Measurements from ENCODE around the gene EFNA3.
"Not testable (repeated sequence)": the region's sequence is repeated elsewhere in the genome, so short reads cannot be mapped to it uniquely, and the experiment has no call there.

The EFNA3 gene

DNA sequence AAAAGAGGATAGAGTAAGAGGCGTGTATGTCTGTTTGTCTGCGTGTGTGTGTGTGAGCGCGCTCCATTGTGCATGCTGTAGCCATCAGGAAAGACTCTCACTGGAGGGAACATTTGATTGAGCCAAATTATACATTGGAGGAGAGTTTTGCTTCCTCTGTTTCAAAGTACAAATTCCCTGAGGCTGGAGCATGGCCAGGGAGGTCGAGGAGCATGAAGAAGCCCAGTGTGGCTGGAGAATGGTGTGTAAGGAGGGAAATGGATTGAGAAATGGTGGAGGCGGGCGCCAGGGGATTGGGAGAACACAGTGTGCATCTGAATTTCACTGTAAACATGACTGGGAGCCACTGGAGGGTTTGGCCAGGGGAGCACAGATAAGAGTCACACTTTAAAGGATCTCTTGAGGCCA is 27.0 kb downstream of the EFNA3 start:
- no peak overlapping the region for H3K9ac ChIP-seq (ENCODE audit: low read depth, low read length)
- no peak overlapping the region for H3K27ac ChIP-seq (ENCODE audit: low read depth, low read length)
- H3K36me3 ChIP-seq (ENCODE audit: control insufficient read depth, insufficient read depth, low read length), result no peaks in the 10 kb centered on the region
- H3K4me3 ChIP-seq (ENCODE audit: low read depth, low read length), result no peak overlapping the region
- no peaks in the 10 kb centered on the region for H3K4me1 ChIP-seq (ENCODE audit: control insufficient read depth, insufficient read depth, low read length)
- no peaks in the 10 kb centered on the region for H3K27me3 ChIP-seq (ENCODE audit: control insufficient read depth, insufficient read depth, low read length)
- H3K9me3 ChIP-seq (ENCODE audit: control insufficient read depth, insufficient read depth, low read length), result no peaks in the 10 kb centered on the region

DNA sequence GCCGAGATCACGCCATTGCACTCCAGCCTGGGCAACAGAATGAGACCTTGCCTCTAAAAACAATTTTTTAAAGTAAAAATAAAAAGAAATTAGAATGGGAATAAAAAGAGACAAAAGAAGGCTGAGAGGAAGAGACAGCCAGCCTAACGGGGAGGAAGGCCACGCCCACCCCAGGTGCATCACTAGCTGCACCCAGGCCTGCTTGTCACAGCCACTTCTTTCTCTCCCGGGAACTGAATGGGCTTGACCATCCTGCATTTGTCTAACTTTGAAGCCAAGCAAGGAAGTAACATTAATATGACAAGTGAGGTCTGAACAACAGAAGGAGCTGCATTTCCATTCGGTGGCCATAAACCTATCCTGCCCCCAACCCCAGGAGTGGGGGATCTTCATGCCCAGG is 28.2 kb downstream of the EFNA3 start:
- Histone ChIP-seq H3K9me3 (ENCODE audit: control insufficient read depth, insufficient read depth, low read length) (no peaks in the 10 kb centered on the region), H3K9ac (ENCODE audit: low read depth, low read length) (no peak overlapping the region), H3K27me3 (ENCODE audit: control insufficient read depth, insufficient read depth, low read length) (no peaks in the 10 kb centered on the region), H3K4me3 (ENCODE audit: low read depth, low read length) (no peak overlapping the region), H3K27ac (ENCODE audit: low read depth, low read length) (no peak overlapping the region), H3K36me3 (ENCODE audit: control insufficient read depth, insufficient read depth, low read length) (no peaks in the 10 kb centered on the region), H3K4me1 (ENCODE audit: control insufficient read depth, insufficient read depth, low read length) (no peaks in the 10 kb centered on the region)

DNA sequence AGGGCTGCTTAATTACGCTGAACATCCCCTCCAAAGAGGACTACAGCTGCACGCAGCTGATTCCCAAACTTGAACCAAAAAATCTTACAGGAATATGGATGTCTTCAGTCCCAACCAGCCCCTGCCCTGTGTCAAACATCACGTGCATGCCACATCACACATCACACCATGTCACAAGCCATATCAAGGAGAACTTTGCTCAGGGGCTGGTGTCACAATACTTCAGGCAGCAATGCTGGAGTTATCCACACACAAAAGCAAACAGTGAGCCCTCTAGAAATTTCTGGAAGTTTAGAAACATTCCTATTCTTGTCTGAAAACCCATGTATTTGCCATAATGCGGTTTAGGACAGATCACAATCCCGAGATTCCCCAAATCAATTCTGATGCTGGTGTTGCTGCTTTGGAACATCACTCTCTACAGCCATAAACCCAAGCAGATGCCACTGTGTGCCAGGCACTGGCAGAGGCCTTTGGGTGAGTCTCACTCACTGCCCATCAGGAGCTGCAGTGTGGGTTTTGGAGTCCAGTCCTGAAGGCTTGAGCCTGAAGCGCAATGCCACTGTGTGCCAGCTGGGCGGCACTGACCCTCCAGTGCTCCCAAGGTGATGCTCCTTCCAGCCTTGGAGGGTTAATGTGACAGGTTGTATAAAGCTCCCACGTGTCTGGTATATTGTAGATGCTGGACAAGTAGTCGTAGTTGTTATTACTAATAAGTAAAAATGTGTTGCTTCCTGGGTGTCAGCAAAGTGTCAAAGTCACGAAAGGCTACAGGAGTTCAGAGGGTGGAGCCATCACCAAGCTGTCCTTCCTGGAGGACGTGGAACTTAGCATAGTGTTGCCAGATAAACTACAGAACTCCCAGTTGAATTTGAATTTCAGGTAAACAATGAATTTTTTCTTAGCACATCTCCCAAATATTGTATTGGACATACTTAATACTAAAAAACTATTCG is 28.9 kb downstream of the EFNA3 start:
- H3K9ac ChIP-seq (ENCODE audit: low read depth, low read length), result no peak overlapping the region

DNA sequence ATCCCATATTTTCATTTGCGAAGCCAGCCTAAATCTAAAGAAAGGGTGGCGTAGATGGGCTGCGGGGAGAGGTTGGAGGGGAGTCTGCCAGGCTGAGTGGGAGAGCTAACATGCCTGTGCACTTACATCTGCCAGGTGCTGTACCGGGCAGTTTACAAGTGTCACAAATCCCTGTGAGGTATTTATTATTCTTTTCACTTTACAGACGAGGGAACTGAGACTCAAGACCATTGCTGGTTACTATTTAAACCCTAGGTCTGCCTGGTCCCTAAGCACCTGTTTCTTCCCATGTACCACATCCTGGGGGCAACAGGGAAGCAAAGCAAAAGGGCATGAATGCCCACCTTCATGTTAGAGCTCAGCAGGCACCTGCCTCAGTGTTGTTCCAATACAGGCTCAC is 29.7 kb downstream of the EFNA3 start:
- no peaks in the 10 kb centered on the region for H3K4me1 ChIP-seq (ENCODE audit: control insufficient read depth, insufficient read depth, low read length)
- H3K27me3 ChIP-seq (ENCODE audit: control insufficient read depth, insufficient read depth, low read length), result no peaks in the 10 kb centered on the region

More for the DNA sequence above, 28.9 kb downstream of the EFNA3 start:
- Histone ChIP-seq H3K27ac (ENCODE audit: low read depth, low read length) (no peak overlapping the region), H3K4me1 (ENCODE audit: control insufficient read depth, insufficient read depth, low read length) (no peaks in the 10 kb centered on the region), H3K9me3 (ENCODE audit: control insufficient read depth, insufficient read depth, low read length) (no peaks in the 10 kb centered on the region), H3K27me3 (ENCODE audit: control insufficient read depth, insufficient read depth, low read length) (no peaks in the 10 kb centered on the region), H3K36me3 (ENCODE audit: control insufficient read depth, insufficient read depth, low read length) (no peaks in the 10 kb centered on the region), H3K4me3 (ENCODE audit: low read depth, low read length) (no peak overlapping the region)

DNA sequence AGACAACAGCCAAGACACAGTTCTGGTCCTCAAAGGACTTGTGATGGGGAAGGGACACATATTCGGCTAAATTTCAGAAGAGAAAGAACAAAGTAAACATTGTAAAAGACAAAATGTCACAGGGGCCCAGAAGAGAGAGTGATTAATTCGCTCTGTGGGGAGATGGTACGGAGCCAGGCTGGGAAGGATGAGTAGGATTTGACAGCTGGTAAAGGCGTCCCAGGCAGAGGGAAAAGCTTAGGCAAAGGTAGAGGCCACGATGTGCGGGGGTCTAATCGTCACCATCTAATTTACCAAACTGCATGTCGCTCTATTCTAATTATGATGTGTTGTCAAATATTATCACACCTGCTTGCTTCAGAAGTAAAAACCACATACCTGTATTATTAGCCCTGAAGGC is 31.7 kb downstream of the EFNA3 start:
- Histone ChIP-seq H3K9me3 (ENCODE audit: control insufficient read depth, insufficient read depth, low read length) (no peaks in the 10 kb centered on the region), H3K27ac (ENCODE audit: low read depth, low read length) (no peak overlapping the region), H3K36me3 (ENCODE audit: control insufficient read depth, insufficient read depth, low read length) (no peaks in the 10 kb centered on the region), H3K27me3 (ENCODE audit: control insufficient read depth, insufficient read depth, low read length) (no peaks in the 10 kb centered on the region), H3K9ac (ENCODE audit: low read depth, low read length) (no peak overlapping the region), H3K4me3 (ENCODE audit: low read depth, low read length) (no peak overlapping the region), H3K4me1 (ENCODE audit: control insufficient read depth, insufficient read depth, low read length) (no peaks in the 10 kb centered on the region)

More for the DNA sequence above, 29.7 kb downstream of the EFNA3 start:
- no peaks in the 10 kb centered on the region for H3K9me3 ChIP-seq (ENCODE audit: control insufficient read depth, insufficient read depth, low read length)
- H3K4me3 ChIP-seq (ENCODE audit: low read depth, low read length), result no peak overlapping the region
- H3K9ac ChIP-seq (ENCODE audit: low read depth, low read length), result no peak overlapping the region
- no peaks in the 10 kb centered on the region for H3K36me3 ChIP-seq (ENCODE audit: control insufficient read depth, insufficient read depth, low read length)
- no peak overlapping the region for H3K27ac ChIP-seq (ENCODE audit: low read depth, low read length)

DNA sequence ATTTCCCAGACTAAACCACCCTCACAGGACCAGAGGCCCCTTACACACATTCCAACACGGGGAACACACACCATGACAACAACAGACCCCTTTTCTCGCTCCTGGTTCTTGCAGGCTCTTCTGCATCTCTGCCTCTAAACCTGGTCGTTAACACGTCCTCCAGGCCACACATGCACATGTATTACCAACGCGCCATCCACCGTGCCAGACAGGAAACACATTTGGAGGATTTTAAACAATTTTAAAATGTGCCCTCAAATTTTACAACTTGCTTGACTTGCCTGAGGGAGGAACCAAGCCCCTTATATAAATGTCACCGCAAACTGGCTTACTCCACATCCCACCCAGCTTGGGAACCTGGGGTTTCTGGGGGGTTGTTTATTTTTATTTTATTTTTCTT is 32.2 kb downstream of the EFNA3 start:
- Histone ChIP-seq H3K4me1 (ENCODE audit: control insufficient read depth, insufficient read depth, low read length) (no peaks in the 10 kb centered on the region), H3K36me3 (ENCODE audit: control insufficient read depth, insufficient read depth, low read length) (no peaks in the 10 kb centered on the region), H3K27me3 (ENCODE audit: control insufficient read depth, insufficient read depth, low read length) (no peaks in the 10 kb centered on the region), H3K27ac (ENCODE audit: low read depth, low read length) (no peak overlapping the region), H3K9me3 (ENCODE audit: control insufficient read depth, insufficient read depth, low read length) (no peaks in the 10 kb centered on the region), H3K4me3 (ENCODE audit: low read depth, low read length) (no peak overlapping the region), H3K9ac (ENCODE audit: low read depth, low read length) (no peak overlapping the region)

DNA sequence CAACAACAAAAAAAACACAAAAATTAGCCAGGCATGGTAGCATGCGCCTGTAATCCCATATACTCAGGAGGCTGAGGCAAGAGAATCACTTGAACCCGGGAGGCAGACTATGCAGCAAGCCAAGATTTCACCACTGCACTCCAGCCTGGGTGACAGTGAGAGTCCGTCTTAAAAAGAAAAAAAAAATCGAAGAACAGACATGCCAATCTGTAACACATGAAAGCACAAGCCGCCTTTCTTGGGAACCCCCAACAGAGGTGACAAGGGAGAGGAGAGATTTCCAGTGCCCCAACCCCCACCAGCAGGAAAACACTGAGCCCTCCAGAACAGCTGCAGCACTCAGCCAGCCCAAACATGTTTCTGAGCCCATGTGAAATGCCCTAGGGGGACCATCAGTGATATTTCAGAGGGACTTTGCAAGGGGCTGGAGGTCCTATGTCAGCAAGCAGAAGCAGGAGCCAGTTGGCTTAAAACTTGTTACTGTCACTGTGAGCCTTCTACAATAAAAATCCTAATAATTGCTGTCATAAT is 34.9 kb downstream of the EFNA3 start:
- H3K27me3 ChIP-seq (ENCODE audit: control insufficient read depth, insufficient read depth, low read length), result no peaks in the 10 kb centered on the region
- H3K4me1 ChIP-seq (ENCODE audit: control insufficient read depth, insufficient read depth, low read length), result no peaks in the 10 kb centered on the region
- H3K27ac ChIP-seq (ENCODE audit: low read depth, low read length), result no peak overlapping the region
- no peak overlapping the region for H3K9ac ChIP-seq (ENCODE audit: low read depth, low read length)
- H3K36me3 ChIP-seq (ENCODE audit: control insufficient read depth, insufficient read depth, low read length), result no peaks in the 10 kb centered on the region
- no peaks in the 10 kb centered on the region for H3K9me3 ChIP-seq (ENCODE audit: control insufficient read depth, insufficient read depth, low read length)
- no peak overlapping the region for H3K4me3 ChIP-seq (ENCODE audit: low read depth, low read length)

DNA sequence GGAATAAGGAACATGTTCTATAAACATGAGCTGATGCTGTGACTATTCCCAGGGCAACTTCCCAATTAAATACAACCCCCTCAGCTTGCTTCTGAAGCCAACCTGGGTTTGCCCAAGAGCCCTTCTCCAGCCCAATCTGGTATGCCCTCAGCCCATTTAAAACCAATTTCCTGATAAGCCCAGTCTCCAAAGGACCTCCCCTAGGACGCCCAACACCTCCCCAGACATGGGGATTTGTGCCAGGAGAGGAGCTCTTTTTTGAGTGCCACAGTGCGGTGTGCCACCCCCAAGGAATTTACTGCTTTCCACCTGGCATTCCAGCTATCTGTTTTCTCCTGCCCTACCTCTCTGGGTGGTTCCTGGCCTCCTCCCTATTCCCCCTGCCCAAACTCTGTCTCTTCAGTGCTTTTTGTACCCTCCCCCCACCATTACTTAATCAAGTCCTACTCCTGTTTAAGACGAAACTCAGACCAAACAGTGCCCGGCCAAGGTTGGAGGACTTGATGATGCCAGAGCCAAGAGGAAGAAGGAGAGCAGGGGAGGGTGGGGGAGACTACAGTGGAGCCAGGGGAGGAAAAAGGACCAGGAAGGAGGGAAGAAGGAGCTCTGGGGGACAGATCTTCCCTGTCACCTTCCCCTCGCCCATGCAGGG is 37.6 kb downstream of the EFNA3 start:
- Histone ChIP-seq H3K4me1 (ENCODE audit: control insufficient read depth, insufficient read depth, low read length) (no peaks in the 10 kb centered on the region), H3K9me3 (ENCODE audit: control insufficient read depth, insufficient read depth, low read length) (no peaks in the 10 kb centered on the region), H3K27ac (ENCODE audit: low read depth, low read length) (no peak overlapping the region), H3K36me3 (ENCODE audit: control insufficient read depth, insufficient read depth, low read length) (no peaks in the 10 kb centered on the region), H3K9ac (ENCODE audit: low read depth, low read length) (no peak overlapping the region), H3K27me3 (ENCODE audit: control insufficient read depth, insufficient read depth, low read length) (peaks cover 12% of the 10 kb centered on the region; the same call in 1 of the 2 replicates), H3K4me3 (ENCODE audit: low read depth, low read length) (no peak overlapping the region)

DNA sequence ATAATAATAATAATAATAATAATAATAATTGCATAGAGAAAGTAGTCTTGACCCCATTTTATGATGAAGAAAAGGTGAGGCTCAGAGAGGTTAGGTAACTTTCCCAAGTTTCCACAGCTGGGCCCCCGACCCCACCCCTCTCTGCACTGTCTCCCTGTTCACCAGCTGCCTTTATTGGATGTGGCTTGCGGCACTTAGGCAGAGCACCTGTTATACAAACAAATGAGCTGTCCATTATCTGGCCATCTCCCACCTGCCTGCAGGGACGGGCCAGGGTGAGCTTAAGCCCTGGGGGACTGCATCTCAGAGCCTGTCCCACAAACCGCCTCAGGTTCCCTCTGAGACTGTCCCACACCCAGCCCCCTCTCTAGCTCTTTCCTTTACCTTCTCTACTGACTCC is 39.0 kb downstream of the EFNA3 start:
- no peak overlapping the region for H3K9ac ChIP-seq (ENCODE audit: low read depth, low read length)
- H3K27me3 ChIP-seq (ENCODE audit: control insufficient read depth, insufficient read depth, low read length), result peaks cover 14% of the 10 kb centered on the region; the same call in 1 of the 2 replicates
- no peak overlapping the region for H3K4me3 ChIP-seq (ENCODE audit: low read depth, low read length)
- no peaks in the 10 kb centered on the region for H3K36me3 ChIP-seq (ENCODE audit: control insufficient read depth, insufficient read depth, low read length)
- H3K27ac ChIP-seq (ENCODE audit: low read depth, low read length), result no peak overlapping the region
- no peaks in the 10 kb centered on the region for H3K4me1 ChIP-seq (ENCODE audit: control insufficient read depth, insufficient read depth, low read length)
- no peaks in the 10 kb centered on the region for H3K9me3 ChIP-seq (ENCODE audit: control insufficient read depth, insufficient read depth, low read length)

DNA sequence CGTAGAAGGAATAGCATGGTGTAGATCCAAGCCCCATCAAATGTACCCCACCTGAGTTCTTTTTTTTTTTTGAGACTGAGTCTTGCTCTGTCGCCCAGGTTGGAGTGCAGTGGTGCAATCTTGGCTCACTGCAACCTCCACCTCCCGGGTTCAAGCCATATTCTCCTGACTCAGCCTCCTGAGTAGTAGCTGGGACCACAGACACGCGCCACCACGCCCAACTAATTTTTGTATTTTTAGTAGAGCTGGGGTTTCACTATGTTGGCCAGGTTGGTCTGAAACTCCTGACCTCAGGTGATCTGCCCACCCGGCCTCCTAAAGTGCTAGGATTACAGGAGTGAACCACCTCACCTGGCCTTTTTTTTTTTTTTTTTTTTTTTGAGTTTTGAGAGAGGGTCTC is 39.5 kb downstream of the EFNA3 start:
- not testable (repeated sequence) for H3K4me1 ChIP-seq (ENCODE audit: control insufficient read depth, insufficient read depth, low read length); H3K4me3 ChIP-seq (ENCODE audit: low read depth, low read length); H3K9me3 ChIP-seq (ENCODE audit: control insufficient read depth, insufficient read depth, low read length); H3K36me3 ChIP-seq (ENCODE audit: control insufficient read depth, insufficient read depth, low read length); H3K9ac ChIP-seq (ENCODE audit: low read depth, low read length); H3K27ac ChIP-seq (ENCODE audit: low read depth, low read length)
- peaks cover 14% of the 10 kb centered on the region; the same call in 1 of the 2 replicates for H3K27me3 ChIP-seq (ENCODE audit: control insufficient read depth, insufficient read depth, low read length)

DNA sequence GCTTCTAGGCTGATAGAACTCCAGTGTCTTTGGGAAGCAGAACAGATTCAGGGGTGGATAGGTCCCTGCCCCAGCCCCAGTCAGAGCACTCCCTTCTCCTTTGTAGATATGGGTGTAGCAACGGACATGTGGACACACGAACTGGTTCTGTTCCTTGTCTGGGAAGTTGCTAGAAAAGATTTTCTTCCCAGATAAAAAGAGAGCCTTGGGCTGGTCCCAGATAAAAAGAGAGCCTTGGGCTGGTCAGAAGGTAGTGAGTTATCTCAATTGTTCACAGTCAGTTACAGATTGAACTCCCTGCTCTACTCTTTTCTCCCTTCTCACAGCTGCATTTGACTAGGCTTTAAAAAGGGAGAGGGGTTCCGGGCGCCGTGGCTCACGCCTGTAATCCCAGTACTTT is 41.6 kb downstream of the EFNA3 start:
- Histone ChIP-seq H3K36me3 (ENCODE audit: control insufficient read depth, insufficient read depth, low read length) (no peaks in the 10 kb centered on the region), H3K4me1 (ENCODE audit: control insufficient read depth, insufficient read depth, low read length) (peaks cover 10% of the 10 kb centered on the region), H3K9ac (ENCODE audit: low read depth, low read length) (no peak overlapping the region), H3K9me3 (ENCODE audit: control insufficient read depth, insufficient read depth, low read length) (no peaks in the 10 kb centered on the region), H3K27ac (ENCODE audit: low read depth, low read length) (no peak overlapping the region), H3K4me3 (ENCODE audit: low read depth, low read length) (no peak overlapping the region), H3K27me3 (ENCODE audit: control insufficient read depth, insufficient read depth, low read length) (peaks cover 31% of the 10 kb centered on the region)

Measured in HUES48 (cell line).